Measurements from ENCODE around the gene NPPB. TPM values are rescaled to one million over a fixed set of nuclear protein-coding genes. Genes with fewer than 3 reads are reported as not detected.

NPPB gene
- total and polyA plus RNA-seq, 9 of the 15 experiments (the other 6 are each of a cell fraction or from before 2014, with no cell fraction given), result not detected

DNA sequence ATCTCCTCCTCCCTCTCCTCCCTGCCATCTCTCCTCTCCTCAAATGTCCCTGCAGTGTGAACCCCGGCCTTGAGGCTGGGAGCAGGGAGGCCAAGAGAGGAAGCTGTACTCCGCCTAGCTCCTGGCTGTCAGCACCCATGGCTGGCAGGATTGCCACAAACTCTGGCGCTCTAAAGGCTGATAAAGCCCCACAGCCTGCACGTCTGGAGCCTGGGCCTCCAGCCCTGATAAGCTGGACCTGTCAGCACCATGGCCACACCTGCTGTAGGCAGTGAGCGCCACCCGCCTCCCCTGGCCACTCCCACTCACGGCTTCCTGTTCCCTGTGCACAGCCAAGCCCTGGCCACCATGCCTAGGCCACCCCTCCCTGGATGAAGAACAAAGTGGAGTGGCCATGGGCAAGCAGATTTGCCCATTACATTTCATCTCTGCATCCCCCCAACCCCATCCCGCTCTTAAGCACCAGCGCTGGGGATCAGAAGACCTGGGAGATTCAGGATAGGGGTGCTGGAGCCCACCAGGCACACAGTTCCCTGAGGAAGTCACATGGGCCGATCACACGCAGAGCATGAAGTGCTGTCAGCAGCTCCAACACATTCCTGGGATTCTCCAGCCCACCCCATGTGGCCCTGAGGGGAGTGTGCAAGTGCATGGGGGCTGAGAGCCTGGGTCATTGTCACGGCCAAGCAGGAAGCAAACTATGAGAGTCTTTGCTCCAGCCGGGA is 24.2 kb upstream of the NPPB start (continued):
- TF ChIP-seq, protein P1, sequence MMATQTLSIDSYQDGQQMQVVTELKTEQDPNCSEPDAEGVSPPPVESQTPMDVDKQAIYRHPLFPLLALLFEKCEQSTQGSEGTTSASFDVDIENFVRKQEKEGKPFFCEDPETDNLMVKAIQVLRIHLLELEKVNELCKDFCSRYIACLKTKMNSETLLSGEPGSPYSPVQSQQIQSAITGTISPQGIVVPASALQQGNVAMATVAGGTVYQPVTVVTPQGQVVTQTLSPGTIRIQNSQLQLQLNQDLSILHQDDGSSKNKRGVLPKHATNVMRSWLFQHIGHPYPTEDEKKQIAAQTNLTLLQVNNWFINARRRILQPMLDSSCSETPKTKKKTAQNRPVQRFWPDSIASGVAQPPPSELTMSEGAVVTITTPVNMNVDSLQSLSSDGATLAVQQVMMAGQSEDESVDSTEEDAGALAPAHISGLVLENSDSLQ (IDR thresholded peaks at IDR 0.05), result peak; percentile 90
- TF ChIP-seq GATA2 (CRISPR knock-in tag; IDR thresholded peaks at IDR 0.05) (peak; percentile 98), NCOR1 (IDR thresholded peaks at IDR 0.05) (peak; percentile 97), TOE1 (IDR thresholded peaks at IDR 0.05; ENCODE audit: borderline replicate concordance) (peak; percentile 67; the same call in 1 of the 2 replicates), TOE1 (CRISPR knock-in tag; IDR thresholded peaks at IDR 0.05; ENCODE audit: borderline replicate concordance, low read depth) (no peak), ZFP36 (IDR thresholded peaks at IDR 0.05; ENCODE audit: low read depth, low read length, partially characterized antibody) (peak; percentile 58), ZFX (CRISPR knock-in tag; IDR thresholded peaks at IDR 0.05) (peak; percentile 64), YY1 (IDR thresholded peaks at IDR 0.05; ENCODE audit: borderline replicate concordance in 1 of 3, control insufficient read depth in 1 of 3, extremely low read depth in 1 of 3, insufficient read depth in 3 of 3, insufficient read length in 1 of 3, insufficient replicate concordance in 2 of 3, low read depth in 1 of 3, low read length in 2 of 3) (peak in 2 of 3 experiments; percentile 73 to 87), CREM (IDR thresholded peaks at IDR 0.05; ENCODE audit: low read depth) (peak; percentile 87)

Measured in K562 (cell line).